Lower lobe of right lung (tissue), 2 donors: ENCODE results near the gene ATG2A. TPM values are rescaled to one million over a fixed set of nuclear protein-coding genes. Genes with fewer than 3 reads are reported as not detected.

ENCODE experiments used
- ATAC-seq, 2 donors: fragments of 200-7000 bp; cut with Tn5 transposase; one replicate each; pipeline ENCODE4 v1.9.1; 2020 to 2022; ENCODE audit warnings: mild to moderate bottlenecking in 2 of 2, moderate library complexity in 2 of 2
- DNase-seq: peaks from one replicate; pipeline ENCODE4 v3.0.0-alpha.2; 2020
- H3K27ac ChIP-seq: fragments of 200-600 bp; one replicate; pipeline ENCODE4 v1.8.0; 2022
- H3K27me3 ChIP-seq: fragments of 200-600 bp; one replicate; pipeline ENCODE4 v1.8.0; 2022; ENCODE audit warnings: low read depth
- H3K36me3 ChIP-seq: fragments of 200-600 bp; one replicate; pipeline ENCODE4 v1.8.0; 2022; ENCODE audit warnings: mild to moderate bottlenecking
- H3K4me1 ChIP-seq: fragments of 200-600 bp; one replicate; pipeline ENCODE4 v1.8.0; 2022
- H3K4me3 ChIP-seq: fragments of 200-600 bp; one replicate; pipeline ENCODE4 v1.8.0; 2022; ENCODE audit warnings: mild to moderate bottlenecking
- H3K9me3 ChIP-seq: fragments of 200-600 bp; one replicate; pipeline ENCODE4 v1.8.0; 2022
- intact Hi-C: fragments of 100-400 bp; cut with DNase I; formaldehyde crosslinking; loops from one replicate; pipeline ENCODE4 v1.11.0; 2022
- total RNA-seq: library from RNA; stranded (reverse); fragmentation: NEBNext Ultra II Directional; extraction: Animal tissue kit (Norgen Biotek cat#: 25700); gene quantifications from one replicate; pipeline ENCODE4 v1.2.1, GENCODE V29; 2021
- TF ChIP-seq, protein P1 (sequence below): fragments of 200-600 bp; IDR thresholded peaks from one replicate; pipeline ENCODE4 v1.8.0; 2022; ENCODE audit warnings: antibody characterized with exemption, mild to moderate bottlenecking
- donor health status: DM: no; HTN: yes; CAD: no; lungs with severe emphysema.

ATG2A gene
- total RNA-seq, 1 donor from 2014 or later = 21.7 TPM

DNA sequence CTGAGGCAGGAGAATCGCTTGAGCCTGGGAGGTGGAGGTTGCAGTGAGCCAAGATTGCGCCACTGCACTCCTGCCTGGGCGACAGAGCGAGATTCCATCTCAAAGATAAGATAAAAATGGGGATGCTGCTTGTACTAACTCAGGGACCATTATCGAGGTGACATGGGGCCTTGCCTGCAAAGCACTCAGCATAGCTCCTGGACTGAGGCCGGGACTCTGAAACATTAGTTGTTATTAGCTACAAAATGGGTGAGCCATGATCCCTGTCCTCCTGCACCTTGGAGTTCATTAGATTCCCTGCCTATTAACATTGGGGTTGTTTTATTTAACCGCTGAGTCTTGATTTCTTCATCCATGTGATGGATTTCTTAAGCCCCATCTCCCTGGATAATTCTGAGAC lies 12.6 kb upstream of the ATG2A start:
- TF ChIP-seq, protein P1, sequence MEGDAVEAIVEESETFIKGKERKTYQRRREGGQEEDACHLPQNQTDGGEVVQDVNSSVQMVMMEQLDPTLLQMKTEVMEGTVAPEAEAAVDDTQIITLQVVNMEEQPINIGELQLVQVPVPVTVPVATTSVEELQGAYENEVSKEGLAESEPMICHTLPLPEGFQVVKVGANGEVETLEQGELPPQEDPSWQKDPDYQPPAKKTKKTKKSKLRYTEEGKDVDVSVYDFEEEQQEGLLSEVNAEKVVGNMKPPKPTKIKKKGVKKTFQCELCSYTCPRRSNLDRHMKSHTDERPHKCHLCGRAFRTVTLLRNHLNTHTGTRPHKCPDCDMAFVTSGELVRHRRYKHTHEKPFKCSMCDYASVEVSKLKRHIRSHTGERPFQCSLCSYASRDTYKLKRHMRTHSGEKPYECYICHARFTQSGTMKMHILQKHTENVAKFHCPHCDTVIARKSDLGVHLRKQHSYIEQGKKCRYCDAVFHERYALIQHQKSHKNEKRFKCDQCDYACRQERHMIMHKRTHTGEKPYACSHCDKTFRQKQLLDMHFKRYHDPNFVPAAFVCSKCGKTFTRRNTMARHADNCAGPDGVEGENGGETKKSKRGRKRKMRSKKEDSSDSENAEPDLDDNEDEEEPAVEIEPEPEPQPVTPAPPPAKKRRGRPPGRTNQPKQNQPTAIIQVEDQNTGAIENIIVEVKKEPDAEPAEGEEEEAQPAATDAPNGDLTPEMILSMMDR = no peak
- no peaks in the 10 kb centered on the region for H3K9me3 ChIP-seq
- DNase-seq (no peak), ATAC-seq (no peak)
- no peaks in the 10 kb centered on the region for H3K27me3 ChIP-seq
- H3K27ac ChIP-seq = no peak overlapping the region
- peaks cover 75% of the 10 kb centered on the region for H3K36me3 ChIP-seq
- peaks cover 18% of the 10 kb centered on the region for H3K4me1 ChIP-seq
- H3K4me3 ChIP-seq = no peak overlapping the region
- intact Hi-C loops = no loop called here

- H3K4me1 ChIP-seq = peaks cover 18% of the 10 kb centered on the region
- H3K27ac ChIP-seq = no peak overlapping the region
- TF ChIP-seq, protein P1 = no peak
- DNase-seq = no peak
- no peak for ATAC-seq
- H3K4me3 ChIP-seq = no peak overlapping the region
- H3K27me3 ChIP-seq = no peaks in the 10 kb centered on the region
- no peaks in the 10 kb centered on the region for H3K9me3 ChIP-seq
- intact Hi-C loops = no loop called here
- H3K36me3 ChIP-seq = peaks cover 70% of the 10 kb centered on the region
Observed at GRCh38 chr11:64928957-64929356, 11.9 kb upstream of the ATG2A start.

DNA sequence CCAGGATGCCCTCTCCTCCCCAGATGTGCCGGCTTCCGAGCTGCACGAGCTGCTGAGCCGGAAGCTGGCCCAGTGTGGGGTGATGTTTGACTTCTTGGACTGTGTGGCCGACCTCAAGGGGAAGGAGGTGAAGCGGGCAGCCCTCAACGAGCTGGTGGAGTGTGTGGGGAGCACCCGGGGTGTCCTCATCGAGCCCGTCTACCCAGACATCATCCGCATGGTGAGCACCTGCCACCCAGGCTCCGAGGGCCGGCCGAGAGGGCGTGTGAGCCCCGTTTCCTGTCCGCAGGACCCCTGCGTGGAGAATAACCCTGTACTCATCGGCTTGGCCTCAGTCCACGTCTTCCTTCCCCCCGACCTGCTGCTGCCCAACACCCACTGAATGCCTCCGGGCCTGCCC lies 9.7 kb upstream of the ATG2A start:
- Histone ChIP-seq H3K36me3 (peaks cover 48% of the 10 kb centered on the region), H3K4me1 (peaks cover 26% of the 10 kb centered on the region), H3K27ac (no peak overlapping the region), H3K4me3 (no peak overlapping the region), H3K27me3 (no peaks in the 10 kb centered on the region), H3K9me3 (no peaks in the 10 kb centered on the region)
- ATAC-seq (no peak), DNase-seq (no peak)
- intact Hi-C loops = no loop called here
- TF ChIP-seq, protein P1 = no peak

DNA sequence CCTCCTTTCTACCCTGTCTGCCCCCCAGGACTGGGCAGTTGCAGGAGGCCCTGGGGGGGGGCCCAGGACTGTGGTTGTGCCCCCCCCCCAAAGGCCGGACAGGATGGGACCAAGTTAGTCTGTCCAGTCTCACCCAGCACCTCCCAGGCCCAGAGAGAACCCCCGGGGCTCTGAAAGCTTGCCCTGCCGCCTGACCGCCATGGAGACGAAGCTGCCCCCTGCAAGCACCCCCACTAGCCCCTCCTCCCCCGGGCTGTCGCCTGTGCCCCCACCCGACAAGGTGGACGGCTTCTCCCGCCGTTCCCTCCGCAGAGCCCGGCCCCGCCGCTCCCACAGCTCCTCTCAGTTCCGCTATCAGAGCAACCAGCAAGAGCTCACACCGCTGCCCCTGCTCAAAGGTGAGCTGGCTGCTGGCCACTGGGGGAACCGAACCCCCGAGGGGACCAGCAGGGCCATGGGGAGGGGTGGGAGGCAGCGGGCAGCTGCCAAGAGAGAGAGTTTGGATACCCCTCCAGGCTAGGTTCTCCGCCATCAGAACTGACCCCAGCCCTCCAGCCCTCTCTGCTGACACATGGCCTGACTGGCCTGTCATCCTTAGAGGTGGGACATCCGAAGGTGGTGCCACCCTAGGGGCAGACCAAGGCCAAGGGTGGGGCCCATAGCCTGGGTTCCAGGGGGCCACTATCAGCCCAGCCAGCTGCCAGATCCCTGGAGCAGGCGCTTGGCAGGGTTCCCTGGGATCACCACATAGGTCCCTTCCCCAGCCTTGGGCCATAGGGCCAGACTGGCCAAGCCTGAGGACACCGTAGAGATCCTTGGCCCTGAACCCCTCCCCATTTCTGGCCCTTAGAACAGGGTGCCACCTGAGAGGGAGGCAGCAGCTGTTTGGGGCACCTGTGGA lies 8.8 kb upstream of the ATG2A start:
- DNase-seq (no peak), ATAC-seq (no peak)
- no peaks in the 10 kb centered on the region for H3K9me3 ChIP-seq
- TF ChIP-seq, protein P1 = no peak
- H3K4me1 ChIP-seq = peaks cover 26% of the 10 kb centered on the region
- H3K27me3 ChIP-seq = no peaks in the 10 kb centered on the region
- H3K27ac ChIP-seq = no peak overlapping the region
- intact Hi-C loops = no loop called here
- peaks cover 39% of the 10 kb centered on the region for H3K36me3 ChIP-seq
- peak overlapping the region; percentile 100 for H3K4me3 ChIP-seq

GRCh38 chr11:64924910-64925284 lies 7.9 kb upstream of the ATG2A start:
- intact Hi-C loops = no loop called here
- peaks cover 26% of the 10 kb centered on the region for H3K4me1 ChIP-seq
- H3K27ac ChIP-seq = peak overlapping the region; percentile 97
- DNase-seq (no peak), ATAC-seq (peak; percentile 3 to 33)
- TF ChIP-seq, protein P1 = no peak
- peaks cover 30% of the 10 kb centered on the region for H3K36me3 ChIP-seq
- H3K9me3 ChIP-seq = no peaks in the 10 kb centered on the region
- H3K4me3 ChIP-seq = peak overlapping the region; percentile 100
- no peaks in the 10 kb centered on the region for H3K27me3 ChIP-seq
